ENCODE results near the gene DDOST. TPM values are rescaled to one million over a fixed set of nuclear protein-coding genes. Genes with fewer than 3 reads are reported as not detected.

Gene DDOST
- polyA plus RNA-seq, 1 of the 3 experiments (the other 2 are of a cell fraction) = 602 TPM

GRCh38 chr1:20615946-20616846, 45.0 kb downstream of the DDOST start:
- 89% methylated on average over 20 of the region's 20 CpGs for WGBS (ENCODE audit: low lambda C conversion rate)
- no peak overlapping the region for H3K4me2 ChIP-seq

GRCh38 chr1:20614131-20614579, 47.0 kb downstream of the DDOST start:
- Histone ChIP-seq H3K4me3 (ENCODE audit: low read depth in 2 of 2, low read length in 1 of 2) (no peak overlapping the region), H3K9me3 (no peaks in the 10 kb centered on the region), H4K20me1 (ENCODE audit: insufficient read depth) (no peaks in the 10 kb centered on the region), H3K4me1 (ENCODE audit: control insufficient read depth in 1 of 2, insufficient read depth in 2 of 2, low read depth in 1 of 2, low read length in 1 of 2) (peaks cover 6 to 10% of the 10 kb centered on the region in 2 experiments; a peak in 1 of 4 replicates), H2AFZ (ENCODE audit: low read depth) (0 out of 2 replicates have a peak overlapping the region, but pooled peaks have one; percentile 71), H3K79me2 (ENCODE audit: insufficient read depth) (no peaks in the 10 kb centered on the region), H3F3A (replicated peaks; ENCODE audit: insufficient read depth) (peaks cover 19% of the 10 kb centered on the region), H3K27ac (ENCODE audit: low read depth in 2 of 2, low read length in 1 of 2) (peak overlapping the region; percentile 76 to 80), H3K9me2 (no peaks in the 10 kb centered on the region), H3K36me3 (replicated peaks in 1 of 2; ENCODE audit: control insufficient read depth in 1 of 2, insufficient read depth in 2 of 2, low read length in 1 of 2) (no peaks in the 10 kb centered on the region), H3K9ac (no peak overlapping the region), H3K27me3 (ENCODE audit: insufficient read depth) (no peaks in the 10 kb centered on the region), H3K4me2 (no peak overlapping the region)
- ChIA-PET POLR2A (no interaction called here), CTCF (interaction anchor here (1.3 to 2.2 kb wide), 3 partner anchors 16 to 92 kb away, joined by 3 to 12 read pairs (median 5); partner anchors contain the start of gene PINK1)
- 71% methylated on average over 3 of the region's 3 CpGs for WGBS (ENCODE audit: low lambda C conversion rate)
- no peak for DNase-seq
- TF ChIP-seq, protein P1, sequence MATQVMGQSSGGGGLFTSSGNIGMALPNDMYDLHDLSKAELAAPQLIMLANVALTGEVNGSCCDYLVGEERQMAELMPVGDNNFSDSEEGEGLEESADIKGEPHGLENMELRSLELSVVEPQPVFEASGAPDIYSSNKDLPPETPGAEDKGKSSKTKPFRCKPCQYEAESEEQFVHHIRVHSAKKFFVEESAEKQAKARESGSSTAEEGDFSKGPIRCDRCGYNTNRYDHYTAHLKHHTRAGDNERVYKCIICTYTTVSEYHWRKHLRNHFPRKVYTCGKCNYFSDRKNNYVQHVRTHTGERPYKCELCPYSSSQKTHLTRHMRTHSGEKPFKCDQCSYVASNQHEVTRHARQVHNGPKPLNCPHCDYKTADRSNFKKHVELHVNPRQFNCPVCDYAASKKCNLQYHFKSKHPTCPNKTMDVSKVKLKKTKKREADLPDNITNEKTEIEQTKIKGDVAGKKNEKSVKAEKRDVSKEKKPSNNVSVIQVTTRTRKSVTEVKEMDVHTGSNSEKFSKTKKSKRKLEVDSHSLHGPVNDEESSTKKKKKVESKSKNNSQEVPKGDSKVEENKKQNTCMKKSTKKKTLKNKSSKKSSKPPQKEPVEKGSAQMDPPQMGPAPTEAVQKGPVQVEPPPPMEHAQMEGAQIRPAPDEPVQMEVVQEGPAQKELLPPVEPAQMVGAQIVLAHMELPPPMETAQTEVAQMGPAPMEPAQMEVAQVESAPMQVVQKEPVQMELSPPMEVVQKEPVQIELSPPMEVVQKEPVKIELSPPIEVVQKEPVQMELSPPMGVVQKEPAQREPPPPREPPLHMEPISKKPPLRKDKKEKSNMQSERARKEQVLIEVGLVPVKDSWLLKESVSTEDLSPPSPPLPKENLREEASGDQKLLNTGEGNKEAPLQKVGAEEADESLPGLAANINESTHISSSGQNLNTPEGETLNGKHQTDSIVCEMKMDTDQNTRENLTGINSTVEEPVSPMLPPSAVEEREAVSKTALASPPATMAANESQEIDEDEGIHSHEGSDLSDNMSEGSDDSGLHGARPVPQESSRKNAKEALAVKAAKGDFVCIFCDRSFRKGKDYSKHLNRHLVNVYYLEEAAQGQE (IDR thresholded peaks at IDR 0.05; ENCODE audit: low read depth, low read length) = no peak
- no peak for TF ChIP-seq IRF3 (IDR thresholded peaks at IDR 0.05; ENCODE audit: low read depth, low read length)
- no peak for TF ChIP-seq USF2 (IDR thresholded peaks at IDR 0.05; ENCODE audit: borderline replicate concordance, low read depth, low read length)
- TF ChIP-seq MXI1 (IDR thresholded peaks at IDR 0.05; ENCODE audit: low read depth, low read length) = no peak
- no peak for TF ChIP-seq TEAD4 (IDR thresholded peaks at IDR 0.05; ENCODE audit: borderline replicate concordance, insufficient read depth)
- TF ChIP-seq NFIC (IDR thresholded peaks at IDR 0.05; ENCODE audit: borderline replicate concordance) = no peak
- TF ChIP-seq EP300 (IDR thresholded peaks at IDR 0.05; ENCODE audit: borderline replicate concordance in 1 of 2, low read depth in 1 of 2, low read length in 1 of 2) = no peak
- TF ChIP-seq, protein P2, sequence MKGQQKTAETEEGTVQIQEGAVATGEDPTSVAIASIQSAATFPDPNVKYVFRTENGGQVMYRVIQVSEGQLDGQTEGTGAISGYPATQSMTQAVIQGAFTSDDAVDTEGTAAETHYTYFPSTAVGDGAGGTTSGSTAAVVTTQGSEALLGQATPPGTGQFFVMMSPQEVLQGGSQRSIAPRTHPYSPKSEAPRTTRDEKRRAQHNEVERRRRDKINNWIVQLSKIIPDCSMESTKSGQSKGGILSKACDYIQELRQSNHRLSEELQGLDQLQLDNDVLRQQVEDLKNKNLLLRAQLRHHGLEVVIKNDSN (IDR thresholded peaks at IDR 0.05; ENCODE audit: borderline replicate concordance, low read depth) = no peak
- TF ChIP-seq SIN3A (IDR thresholded peaks at IDR 0.05; ENCODE audit: borderline replicate concordance, low read depth, low read length) = no peak
- no peak for TF ChIP-seq SMC3 (IDR thresholded peaks at IDR 0.05; ENCODE audit: low read depth, low read length)
- TF ChIP-seq TAF1 (IDR thresholded peaks at IDR 0.05; ENCODE audit: borderline replicate concordance, low read depth, low read length) = no peak
- TF ChIP-seq JUND (IDR thresholded peaks at IDR 0.05) = no peak
- TF ChIP-seq MAX (IDR thresholded peaks at IDR 0.05; ENCODE audit: low read depth) = no peak

More at GRCh38 chr1:20615946-20616846, 45.0 kb downstream of the DDOST start:
- no peaks in the 10 kb centered on the region for H3K27me3 ChIP-seq (ENCODE audit: insufficient read depth)
- no peak overlapping the region for H3K9ac ChIP-seq
- no peak overlapping the region for H2AFZ ChIP-seq (ENCODE audit: low read depth)
- no peak overlapping the region for H3K27ac ChIP-seq (ENCODE audit: low read depth in 2 of 2, low read length in 1 of 2)
- no peaks in the 10 kb centered on the region for H3K36me3 ChIP-seq (replicated peaks in 1 of 2; ENCODE audit: control insufficient read depth in 1 of 2, insufficient read depth in 2 of 2, low read length in 1 of 2)
- peaks cover 19% of the 10 kb centered on the region for H3F3A ChIP-seq (replicated peaks; ENCODE audit: insufficient read depth)
- H3K9me3 ChIP-seq = no peaks in the 10 kb centered on the region
- H3K9me2 ChIP-seq = no peaks in the 10 kb centered on the region
- POLR2A ChIA-PET = no interaction called here
- H3K4me1 ChIP-seq (ENCODE audit: control insufficient read depth in 1 of 2, insufficient read depth in 2 of 2, low read depth in 1 of 2, low read length in 1 of 2) = peaks cover 6 to 10% of the 10 kb centered on the region in 2 experiments; a peak in 1 of 4 replicates
- H3K79me2 ChIP-seq (ENCODE audit: insufficient read depth) = no peaks in the 10 kb centered on the region
- CTCF ChIA-PET = interaction anchor here (0.9 to 1.5 kb wide), 4 partner anchors 17 to 403 kb away, joined by 3 to 7 read pairs (median 3); partner anchors contain the start of gene PINK1
- H3K4me3 ChIP-seq (ENCODE audit: low read depth in 2 of 2, low read length in 1 of 2) = no peak overlapping the region
- TF ChIP-seq GABPA (IDR thresholded peaks at IDR 0.05; ENCODE audit: low read depth) (no peak), EP300 (IDR thresholded peaks at IDR 0.05; ENCODE audit: borderline replicate concordance in 1 of 2, low read depth in 1 of 2, low read length in 1 of 2) (no peak), CHD2 (IDR thresholded peaks at IDR 0.05; ENCODE audit: low read length, partially characterized antibody) (no peak), USF2 (IDR thresholded peaks at IDR 0.05; ENCODE audit: borderline replicate concordance, low read depth, low read length) (no peak)
- no peaks in the 10 kb centered on the region for H4K20me1 ChIP-seq (ENCODE audit: insufficient read depth)
- DNase-seq = no peak

All from SK-N-SH (cell line).